Esophagus squamous epithelium (tissue), 5 donors: Measurements from ENCODE around the gene RHOD. TPM values are rescaled to one million over a fixed set of nuclear protein-coding genes. Genes with fewer than 3 reads are reported as not detected.

ENCODE experiments used
- DNase-seq: peaks from one replicate; lab custom pipeline; 2025; lab: John Stamatoyannopoulos, UW
- H3K27ac ChIP-seq, 4 donors: fragments of 200-600 bp; sonication (generic); one replicate each; pipeline ENCODE4 v1.5.1; 2016 to 2019; ENCODE audit warnings: mild to moderate bottlenecking in 1 of 4
- H3K27me3 ChIP-seq, 4 donors: fragments of 200-600 bp; sonication (generic); 1 replicate in 3 of 4; 2 replicates in 1 of 4; pipeline versions ENCODE4 v1.5.1 to v1.6.0; 2017 to 2021; ENCODE audit warnings: antibody characterized with exemption in 1 of 4
- H3K36me3 ChIP-seq, 3 donors: fragments of 200-600 bp; sonication (generic); one replicate each; pipeline ENCODE4 v1.5.1; 2016 to 2019
- H3K4me1 ChIP-seq, 3 donors: fragments of 200-600 bp; sonication (generic); one replicate each; pipeline ENCODE4 v1.5.1; 2017 to 2019
- H3K4me3 ChIP-seq, 4 donors: fragments of 200-600 bp; sonication (generic); 1 replicate in 3 of 4; 2 replicates in 1 of 4; pipeline ENCODE4 v1.5.1; 2016 to 2019; ENCODE audit warnings: mild to moderate bottlenecking in 2 of 4, moderate library complexity in 1 of 4
- H3K9me3 ChIP-seq, 3 donors: fragments of 200-600 bp; sonication (generic); one replicate each; pipeline ENCODE4 v1.5.1; 2016 to 2019
- CTCF ChIP-seq, 6 experiments: fragments of 450-650 bp in 4 of 6; fragments of 200-600 bp in 2 of 6; sonication (generic) in 2 of 6; IDR thresholded peaks; one replicate each; pipeline ENCODE4 v1.5.1; 2016 to 2019; ENCODE audit warnings: antibody characterized with exemption in 6 of 6, mild to moderate bottlenecking in 4 of 6, moderate library complexity in 4 of 6
- POLR2A ChIP-seq, 4 donors: fragments of 450-650 bp; IDR thresholded peaks; one replicate each; pipeline ENCODE4 v1.6.1; 2017; ENCODE audit warnings: antibody characterized with exemption in 4 of 4, mild to moderate bottlenecking in 4 of 4, moderate library complexity in 3 of 4
- WGBS, 2 donors: methylation state at CpG; one replicate each; pipeline ENCODE4 v1.1.5; 2018; 5-methylcytosine and 5-hydroxymethylcytosine counted together
- intact Hi-C: fragments of 100-400 bp; cut with DNase I; formaldehyde crosslinking; loops from one replicate; pipeline ENCODE4 v1.15.0; 2022
- total RNA-seq, 4 donors: library from RNA; depleted of rRNA; stranded (reverse); fragments of >200 nt; gene quantifications; one replicate each; pipeline ENCODE4 v1.1.0, GENCODE V29; 2016
- donor health status: DM: yes; HTN: yes; CAD: no.

The RHOD gene
- total RNA-seq, 4 donors from 2014 or later, result 122 to 219 (median 169) TPM

GRCh38 chr11:67031791-67032561 is 24.7 kb upstream of the RHOD start:
- H3K4me3 ChIP-seq, result no peak overlapping the region
- no peaks in the 10 kb centered on the region for H3K36me3 ChIP-seq
- peaks cover 13 to 41% (median 19%) of the 10 kb centered on the region in 3 donors for H3K4me1 ChIP-seq
- DNase-seq, result no peak
- 45 to 49% methylated on average over 18 to 23 of the region's 23 CpGs for WGBS, 2 donors
- intact Hi-C loops, result no loop called here
- no peak overlapping the region for H3K27ac ChIP-seq
- H3K9me3 ChIP-seq, result no peaks in the 10 kb centered on the region
- peaks cover 0 to 17% (median 0%) of the 10 kb centered on the region in 4 donors for H3K27me3 ChIP-seq
- TF ChIP-seq CTCF (IDR thresholded peaks at IDR 0.05) (no peak), POLR2A (IDR thresholded peaks at IDR 0.05) (no peak)

- Histone ChIP-seq H3K4me3 (no peak overlapping the region), H3K4me1 (peaks cover 13 to 34% (median 19%) of the 10 kb centered on the region in 3 donors), H3K36me3 (no peaks in the 10 kb centered on the region), H3K9me3 (no peaks in the 10 kb centered on the region), H3K27me3 (peaks cover 0 to 17% (median 0%) of the 10 kb centered on the region in 4 donors), H3K27ac (no peak overlapping the region)
- intact Hi-C loops, result no loop called here
- no peak for DNase-seq
- 29 to 33% methylated on average over 6 to 10 of the region's 12 CpGs for WGBS, 2 donors
- TF ChIP-seq POLR2A (IDR thresholded peaks at IDR 0.05) (no peak), CTCF (IDR thresholded peaks at IDR 0.05) (no peak)
Observed at GRCh38 chr11:67032830-67033551, 23.7 kb upstream of the RHOD start.

GRCh38 chr11:67033661-67034166 is 22.9 kb upstream of the RHOD start:
- no peak for DNase-seq
- intact Hi-C loops, result no loop called here
- TF ChIP-seq CTCF (IDR thresholded peaks at IDR 0.05) (no peak), POLR2A (IDR thresholded peaks at IDR 0.05) (no peak)
- H3K27me3 ChIP-seq, result peaks cover 0 to 17% (median 0%) of the 10 kb centered on the region in 4 donors
- no peak overlapping the region for H3K27ac ChIP-seq
- no peak overlapping the region for H3K4me3 ChIP-seq
- WGBS, 2 donors, result 7 to 49% methylated on average over 6 to 8 of the region's 8 CpGs
- no peaks in the 10 kb centered on the region for H3K36me3 ChIP-seq
- H3K4me1 ChIP-seq, result peaks cover 13 to 32% (median 19%) of the 10 kb centered on the region in 3 donors
- H3K9me3 ChIP-seq, result no peaks in the 10 kb centered on the region

- Histone ChIP-seq H3K4me1 (peaks cover 13 to 32% (median 19%) of the 10 kb centered on the region in 3 donors), H3K36me3 (no peaks in the 10 kb centered on the region), H3K27ac (no peak overlapping the region), H3K4me3 (no peak overlapping the region), H3K9me3 (no peaks in the 10 kb centered on the region), H3K27me3 (peaks cover 0 to 17% (median 0%) of the 10 kb centered on the region in 4 donors)
- no peak for DNase-seq
- TF ChIP-seq CTCF (IDR thresholded peaks at IDR 0.05), result no peak
- no peak for TF ChIP-seq POLR2A (IDR thresholded peaks at IDR 0.05)
- WGBS, 2 donors, result 60 to 86% methylated on average over 1 to 3 of the region's 6 CpGs
- intact Hi-C loops, result no loop called here
Observed at GRCh38 chr11:67034350-67034749, 22.3 kb upstream of the RHOD start.

- 83 to 85% methylated on average over 3 of the region's 12 CpGs for WGBS, 2 donors
- Histone ChIP-seq H3K27ac (no peak overlapping the region), H3K9me3 (no peaks in the 10 kb centered on the region), H3K27me3 (peaks cover 0 to 18% (median 0%) of the 10 kb centered on the region in 4 donors), H3K4me1 (peaks cover 0 to 2% (median 0%) of the 10 kb centered on the region in 3 donors), H3K4me3 (no peak overlapping the region), H3K36me3 (no peaks in the 10 kb centered on the region)
- no peak for DNase-seq
- intact Hi-C loops, result no loop called here
- TF ChIP-seq POLR2A (IDR thresholded peaks at IDR 0.05) (no peak), CTCF (IDR thresholded peaks at IDR 0.05) (no peak)
Observed at GRCh38 chr11:67040147-67040546, 16.5 kb upstream of the RHOD start.
